ENCODE measurements around the gene IFNLR1.

- TF ChIP-seq, protein P1, sequence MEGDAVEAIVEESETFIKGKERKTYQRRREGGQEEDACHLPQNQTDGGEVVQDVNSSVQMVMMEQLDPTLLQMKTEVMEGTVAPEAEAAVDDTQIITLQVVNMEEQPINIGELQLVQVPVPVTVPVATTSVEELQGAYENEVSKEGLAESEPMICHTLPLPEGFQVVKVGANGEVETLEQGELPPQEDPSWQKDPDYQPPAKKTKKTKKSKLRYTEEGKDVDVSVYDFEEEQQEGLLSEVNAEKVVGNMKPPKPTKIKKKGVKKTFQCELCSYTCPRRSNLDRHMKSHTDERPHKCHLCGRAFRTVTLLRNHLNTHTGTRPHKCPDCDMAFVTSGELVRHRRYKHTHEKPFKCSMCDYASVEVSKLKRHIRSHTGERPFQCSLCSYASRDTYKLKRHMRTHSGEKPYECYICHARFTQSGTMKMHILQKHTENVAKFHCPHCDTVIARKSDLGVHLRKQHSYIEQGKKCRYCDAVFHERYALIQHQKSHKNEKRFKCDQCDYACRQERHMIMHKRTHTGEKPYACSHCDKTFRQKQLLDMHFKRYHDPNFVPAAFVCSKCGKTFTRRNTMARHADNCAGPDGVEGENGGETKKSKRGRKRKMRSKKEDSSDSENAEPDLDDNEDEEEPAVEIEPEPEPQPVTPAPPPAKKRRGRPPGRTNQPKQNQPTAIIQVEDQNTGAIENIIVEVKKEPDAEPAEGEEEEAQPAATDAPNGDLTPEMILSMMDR (IDR thresholded peaks at IDR 0.05), result no peak
- no peak for TF ChIP-seq POLR2A (IDR thresholded peaks at IDR 0.05)
Observed at GRCh38 chr1:24177161-24177560, 9.9 kb downstream of the IFNLR1 start.

Data from Peyer's patch (tissue), 4 donors.